Stimulated activated CD4-positive, alpha-beta T cell treated with anti-CD3 and anti-CD28 coated beads, TNF-alpha, amount 100 ng/mL, for 4 hours (primary cell): ENCODE data around the gene IL11RA.
"Not testable (repeated sequence)": the region's sequence is repeated elsewhere in the genome, so short reads cannot be mapped to it uniquely, and the experiment has no call there.

Experiments
- DNase-seq, 3 experiments: peaks; one replicate each; pipeline ENCODE4 v3.0.0-alpha.2; 2020; ENCODE audit warnings: low read depth in 3 of 3

IL11RA gene

GRCh38 chr9:34629491-34629808 lies 22.5 kb upstream of the IL11RA start:
- DNase-seq, result no peak

GRCh38 chr9:34630402-34631154 lies 21.4 kb upstream of the IL11RA start:
- no peak for DNase-seq

DNA sequence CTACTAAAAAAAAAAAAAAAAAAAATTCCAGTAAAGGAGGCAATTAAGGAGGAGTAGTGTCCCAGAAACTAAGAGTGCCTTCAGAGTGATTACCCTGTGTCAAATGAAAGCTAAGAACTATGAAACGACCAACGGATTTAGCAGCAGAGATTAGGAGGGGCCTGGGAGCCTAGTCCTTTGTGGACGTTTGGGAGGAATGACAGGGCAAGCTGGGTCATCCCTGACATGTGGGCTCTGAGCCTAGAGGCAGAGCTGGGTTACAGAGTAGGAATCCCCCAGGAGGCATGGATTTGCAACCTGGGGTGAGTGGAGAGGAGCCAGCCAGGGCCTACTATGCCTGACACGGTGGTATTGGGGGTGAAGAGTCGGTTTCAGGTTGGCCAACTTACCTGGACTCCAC lies 18.8 kb upstream of the IL11RA start:
- DNase-seq, result no peak

GRCh38 chr9:34633851-34634550 lies 18.0 kb upstream of the IL11RA start:
- DNase-seq, result peak in 2 of 3 experiments; percentile 52 to 56

- DNase-seq, result no peak
These were observed 17.3 kb upstream of the IL11RA start for GRCh38 chr9:34634551-34635248.

DNA sequence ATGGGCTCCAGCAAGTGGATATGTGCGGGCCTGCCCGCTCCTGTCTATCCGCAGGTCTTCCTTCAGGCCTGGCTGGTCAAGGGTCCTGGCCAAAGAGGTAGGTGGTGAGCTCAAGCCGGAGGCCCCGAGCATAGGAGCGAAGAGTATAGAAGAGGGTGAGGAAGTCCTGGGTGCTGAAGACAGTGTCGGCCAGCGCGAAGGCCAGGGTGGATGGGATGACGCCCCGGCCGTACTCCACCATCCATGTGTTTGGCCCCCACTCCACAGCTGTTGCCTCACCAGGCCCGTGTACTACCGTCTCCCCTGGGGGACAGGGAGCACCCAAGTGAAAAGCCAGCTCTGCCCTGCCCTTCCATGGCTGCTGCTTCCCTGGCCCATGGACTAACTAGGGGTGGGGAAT lies 16.4 kb upstream of the IL11RA start:
- DNase-seq, result no peak

DNA sequence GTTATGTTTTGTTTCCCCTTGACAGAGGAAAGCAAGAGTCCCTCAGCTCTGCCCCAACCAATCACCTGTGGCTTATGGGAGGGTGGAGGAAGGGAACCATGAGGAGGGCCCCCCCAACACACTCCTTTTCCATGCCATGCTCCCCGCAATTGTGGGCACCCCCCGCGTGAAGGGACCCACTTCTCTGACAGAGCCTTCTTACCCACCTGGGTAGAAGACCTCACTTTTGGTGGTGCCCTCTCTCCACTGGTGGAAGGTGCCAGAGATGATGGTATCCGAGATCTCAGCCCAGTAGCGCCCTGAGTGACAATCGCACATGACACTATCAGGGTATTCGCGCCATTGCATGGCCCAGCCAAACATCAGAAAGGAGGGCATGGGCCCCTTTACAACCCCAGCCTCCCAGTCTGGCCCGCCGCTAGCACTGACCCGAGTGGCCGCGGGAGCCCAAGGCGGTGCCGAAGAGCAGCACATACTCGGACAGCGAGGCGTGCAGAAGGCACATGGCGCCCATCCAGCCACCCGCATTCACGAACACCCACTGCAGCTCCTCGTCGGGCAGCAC lies 15.1 kb upstream of the IL11RA start:
- no peak for DNase-seq

- DNase-seq, result peak; percentile 89 to 94 (median 92)
These were observed 14.4 kb upstream of the IL11RA start, which contains the start of gene SIGMAR1 for GRCh38 chr9:34637356-34638137. Gene SIGMAR1, minus strand, starts transcription at chr9:34637787. Its CDS starts 90 bp downstream, at chr9:34637697.

DNA sequence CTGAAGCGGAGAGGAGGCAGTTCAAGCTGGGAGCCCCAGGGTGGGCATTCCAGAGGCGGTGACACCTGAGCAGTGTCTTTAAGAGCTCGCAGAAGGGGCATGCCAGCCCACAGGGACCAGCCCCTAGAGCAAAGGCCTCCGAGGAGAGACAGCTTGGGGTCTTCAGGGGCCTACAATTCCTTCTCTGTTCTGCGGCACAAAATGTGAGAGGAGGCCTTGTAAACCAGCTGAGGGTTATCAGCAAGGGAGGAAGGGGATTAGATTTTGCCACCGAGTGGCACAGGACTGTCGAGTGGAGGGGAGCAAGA lies 13.9 kb upstream of the IL11RA start:
- DNase-seq, result no peak

DNA sequence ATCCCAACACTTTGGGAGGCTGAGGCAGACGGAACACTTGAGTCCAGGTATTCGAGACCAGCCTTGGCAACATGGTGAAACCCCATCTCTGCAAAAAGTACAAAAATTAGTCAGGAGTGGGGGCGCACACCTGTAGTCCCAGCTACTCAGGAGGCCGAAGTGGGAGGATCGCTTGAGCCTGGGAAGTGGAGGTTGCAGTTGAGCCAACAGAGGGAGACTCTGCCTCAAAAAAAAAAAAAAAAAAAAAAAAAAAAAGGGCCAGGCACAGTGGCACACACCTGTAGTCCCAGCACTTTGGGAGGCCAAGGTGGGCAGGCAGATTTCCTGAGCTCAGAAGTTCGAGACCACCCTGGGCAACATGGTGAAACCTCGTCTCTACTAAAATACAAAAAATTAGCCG lies 12.7 kb upstream of the IL11RA start:
- DNase-seq, result not testable (repeated sequence)

DNA sequence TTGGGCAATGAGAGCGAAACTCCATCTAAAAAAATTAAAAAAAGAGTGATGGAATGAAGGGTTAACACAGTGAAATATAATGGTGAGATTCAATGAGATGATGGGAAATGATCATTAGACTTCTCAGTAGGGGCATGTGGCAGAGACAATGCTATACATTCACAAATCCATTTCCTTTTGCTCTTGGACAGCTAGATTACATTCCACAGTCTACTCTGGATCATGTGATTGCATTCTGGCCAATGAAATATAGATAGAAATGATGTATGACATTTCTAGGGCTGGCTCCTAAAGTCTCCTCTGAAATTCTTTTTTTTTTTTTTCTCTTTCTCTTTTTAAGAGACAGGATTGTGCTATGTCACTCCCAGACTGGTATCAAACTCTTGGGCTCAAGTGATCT lies 9.3 kb upstream of the IL11RA start:
- no peak for DNase-seq

- DNase-seq, result no peak
These were observed 7.1 kb upstream of the IL11RA start for GRCh38 chr9:34644766-34645314.

DNA sequence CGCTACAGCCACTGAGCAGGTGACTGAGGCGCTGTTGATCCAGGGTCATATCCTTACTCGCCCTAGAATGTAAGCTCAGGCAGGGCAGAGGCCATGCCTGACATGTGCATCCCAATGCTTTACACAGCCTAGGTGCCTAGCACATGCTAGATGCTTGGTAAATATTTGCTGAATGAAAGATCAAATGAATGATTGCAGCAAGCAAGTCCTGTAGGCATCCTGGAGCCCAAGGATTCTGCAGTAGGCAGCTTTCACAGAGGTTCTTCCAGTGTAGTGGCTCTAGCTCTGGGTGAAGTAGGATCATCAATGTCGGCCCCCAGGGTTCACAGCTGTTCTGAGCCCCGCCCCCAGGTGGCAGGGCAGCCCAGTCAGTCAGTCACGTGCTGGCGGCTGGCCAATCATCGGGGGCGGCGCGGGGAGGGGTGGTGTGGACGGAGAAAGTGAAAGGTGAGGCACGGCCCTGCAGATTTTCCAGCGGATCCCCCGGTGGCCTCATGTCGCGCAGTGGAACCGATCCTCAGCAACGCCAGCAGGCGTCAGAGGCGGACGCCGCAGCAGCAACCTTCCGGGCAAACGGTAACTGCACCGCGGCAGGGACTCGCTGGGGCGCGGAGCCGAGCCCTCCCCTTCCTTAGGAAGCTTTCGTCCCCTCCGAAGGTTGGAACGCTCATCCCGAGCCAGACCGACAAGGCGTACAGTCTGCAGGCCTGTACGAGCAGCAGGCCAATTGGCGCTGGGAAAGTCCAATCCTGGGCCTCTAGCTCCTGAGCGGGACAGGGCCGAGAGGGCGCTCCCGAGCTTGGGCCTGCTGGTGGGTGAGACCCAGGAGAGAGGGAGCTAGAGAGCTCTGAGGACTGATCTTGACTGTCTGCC lies 5.5 kb upstream of the IL11RA start, which contains the start of gene GALT:
GALT (plus strand) TSS at position 465 of the 873 bp plus-strand sequence; CDS start at position 495, 30 bp downstream.
- DNase-seq, result peak; percentile 95 to 98 (median 97)

DNA sequence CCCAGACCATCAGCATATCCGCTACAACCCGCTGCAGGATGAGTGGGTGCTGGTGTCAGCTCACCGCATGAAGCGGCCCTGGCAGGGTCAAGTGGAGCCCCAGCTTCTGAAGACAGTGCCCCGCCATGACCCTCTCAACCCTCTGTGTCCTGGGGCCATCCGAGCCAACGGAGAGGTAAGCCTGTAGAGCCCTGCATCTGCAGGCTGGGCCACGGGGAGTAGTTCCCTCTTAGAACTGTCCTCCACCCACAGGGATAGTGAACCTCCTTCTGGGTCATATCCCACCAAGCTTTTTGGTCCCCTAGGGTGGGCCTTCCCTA lies 4.9 kb upstream of the IL11RA start:
- no peak for DNase-seq

DNA sequence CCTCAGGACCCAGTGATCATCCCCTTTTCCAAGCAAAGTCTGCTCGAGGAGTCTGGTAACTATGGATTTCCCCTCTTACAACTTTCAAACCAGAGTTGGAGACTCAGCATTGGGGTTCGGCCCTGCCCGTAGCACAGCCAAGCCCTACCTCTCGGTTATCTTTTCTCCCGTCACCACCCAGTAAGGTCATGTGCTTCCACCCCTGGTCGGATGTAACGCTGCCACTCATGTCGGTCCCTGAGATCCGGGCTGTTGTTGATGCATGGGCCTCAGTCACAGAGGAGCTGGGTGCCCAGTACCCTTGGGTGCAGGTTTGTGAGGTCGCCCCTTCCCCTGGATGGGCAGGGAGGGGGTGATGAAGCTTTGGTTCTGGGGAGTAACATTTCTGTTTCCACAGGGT lies 4.3 kb upstream of the IL11RA start:
- no peak for DNase-seq

- no peak for DNase-seq
These were observed 3.3 kb upstream of the IL11RA start for GRCh38 chr9:34648673-34649072.

DNA sequence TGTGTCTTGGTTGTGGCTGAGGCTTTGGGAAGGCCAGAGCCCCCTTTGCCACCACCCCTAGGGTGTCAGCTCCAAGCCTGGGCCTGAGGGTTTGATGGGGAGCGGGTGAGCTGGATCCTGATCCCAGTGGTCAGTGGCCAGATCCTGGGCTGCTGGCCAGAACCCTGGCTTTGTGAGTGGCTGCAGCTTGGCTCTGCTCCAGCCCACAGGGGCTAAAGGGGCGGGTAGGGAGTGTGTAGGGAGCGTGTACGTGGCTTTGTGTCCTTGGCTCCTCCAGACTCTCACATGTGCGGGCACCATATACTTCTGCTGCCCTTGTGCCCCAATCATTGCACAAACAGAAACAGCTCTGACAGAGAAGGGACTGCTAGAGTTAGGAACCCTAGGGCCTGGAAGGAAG lies 1.2 kb upstream of the IL11RA start:
- DNase-seq, result no peak

DNA sequence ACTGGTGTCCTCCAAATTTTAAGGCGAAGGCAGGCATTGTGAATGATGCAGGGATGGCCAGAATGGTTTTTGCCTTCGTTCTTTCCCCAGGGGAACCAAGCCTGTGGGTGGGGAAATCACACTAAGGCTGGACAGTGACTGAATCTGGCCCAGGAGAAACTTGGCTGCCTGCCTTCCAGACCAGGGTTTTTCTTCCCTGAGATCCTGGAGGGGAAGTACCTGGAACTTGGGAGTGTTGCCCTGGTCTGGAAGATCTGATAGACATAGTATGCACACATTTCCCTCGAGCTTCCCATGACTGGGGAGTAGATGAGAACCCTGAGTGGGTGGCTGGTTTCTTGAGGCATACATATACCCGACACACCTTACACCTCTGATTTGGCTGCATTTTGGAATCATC lies 664 bp upstream of the IL11RA start:
- no peak for DNase-seq

DNA sequence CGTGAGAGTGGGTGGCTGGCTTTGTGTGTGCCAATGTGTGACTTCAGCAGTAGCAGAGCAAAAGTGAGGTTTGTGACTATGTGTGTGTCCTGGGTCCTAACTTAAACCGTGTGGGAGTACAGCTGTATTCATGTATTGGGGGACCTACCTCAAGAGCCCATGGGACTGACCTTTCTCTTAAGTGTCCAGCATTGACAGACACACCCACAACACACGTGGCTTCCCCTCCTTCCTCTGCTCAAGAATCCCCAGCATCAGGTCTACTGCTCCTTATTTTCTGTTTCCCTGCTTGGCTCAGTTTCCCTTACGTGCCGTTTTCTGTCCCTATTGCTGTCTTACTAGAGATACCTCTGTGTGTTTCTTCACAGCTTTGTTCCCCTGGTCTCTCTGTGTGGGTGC lies 616 bp downstream of the IL11RA start:
- no peak for DNase-seq
